Right lobe of liver (tissue), 4 donors: Measurements from ENCODE around the gene MLX.
A peak's percentile ranks its signal among the peaks of the same experiment; 100 is the strongest.

Experiments
- POLR2A ChIP-seq: fragments of 450-650 bp; IDR thresholded peaks from one replicate; pipeline ENCODE4 v1.6.1; 2017; ENCODE audit warnings: antibody characterized with exemption, mild to moderate bottlenecking
- TF ChIP-seq, protein P1 (sequence below), 4 donors: fragments of 200-600 bp in 3 of 4; fragments of 450-650 bp in 1 of 4; IDR thresholded peaks; one replicate each; pipeline versions ENCODE4 v1.5.1 to v1.8.0; 2016 to 2022; ENCODE audit warnings: antibody characterized with exemption in 4 of 4, mild to moderate bottlenecking in 2 of 4
- donor health status: DM: no; HTN: no; CAD: no.
- donor health status: DM: no; HTN: no; CAD: no.
- donor health status: DM: no; HTN: yes; CAD: no.

DNA sequence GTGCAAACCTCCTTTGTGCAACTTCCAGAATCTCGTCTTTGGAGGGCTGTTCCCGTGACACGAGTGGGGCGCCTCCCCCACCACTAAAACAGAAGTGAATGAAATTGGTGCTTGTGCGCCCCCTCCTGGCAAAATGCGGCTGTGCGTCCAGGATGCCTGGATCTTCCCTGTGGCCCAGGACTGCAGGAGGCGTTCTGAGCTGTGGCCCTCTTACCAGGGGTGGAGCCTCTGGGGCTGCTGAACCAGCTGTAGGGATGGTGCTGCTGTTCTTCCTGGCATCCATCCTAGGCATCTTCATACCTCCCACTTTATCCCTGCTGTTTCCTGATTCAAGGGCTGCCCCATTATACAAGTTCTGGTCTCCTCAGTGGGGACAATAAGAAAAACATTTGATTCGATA is 49.4 kb upstream of the MLX start:
- TF ChIP-seq, protein P1, sequence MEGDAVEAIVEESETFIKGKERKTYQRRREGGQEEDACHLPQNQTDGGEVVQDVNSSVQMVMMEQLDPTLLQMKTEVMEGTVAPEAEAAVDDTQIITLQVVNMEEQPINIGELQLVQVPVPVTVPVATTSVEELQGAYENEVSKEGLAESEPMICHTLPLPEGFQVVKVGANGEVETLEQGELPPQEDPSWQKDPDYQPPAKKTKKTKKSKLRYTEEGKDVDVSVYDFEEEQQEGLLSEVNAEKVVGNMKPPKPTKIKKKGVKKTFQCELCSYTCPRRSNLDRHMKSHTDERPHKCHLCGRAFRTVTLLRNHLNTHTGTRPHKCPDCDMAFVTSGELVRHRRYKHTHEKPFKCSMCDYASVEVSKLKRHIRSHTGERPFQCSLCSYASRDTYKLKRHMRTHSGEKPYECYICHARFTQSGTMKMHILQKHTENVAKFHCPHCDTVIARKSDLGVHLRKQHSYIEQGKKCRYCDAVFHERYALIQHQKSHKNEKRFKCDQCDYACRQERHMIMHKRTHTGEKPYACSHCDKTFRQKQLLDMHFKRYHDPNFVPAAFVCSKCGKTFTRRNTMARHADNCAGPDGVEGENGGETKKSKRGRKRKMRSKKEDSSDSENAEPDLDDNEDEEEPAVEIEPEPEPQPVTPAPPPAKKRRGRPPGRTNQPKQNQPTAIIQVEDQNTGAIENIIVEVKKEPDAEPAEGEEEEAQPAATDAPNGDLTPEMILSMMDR (IDR thresholded peaks at IDR 0.05) = peak; percentile 89 to 99 (median 95)
- no peak for TF ChIP-seq POLR2A
